ENCODE measurements around the gene CYB561A3.

Gene CYB561A3

DNA sequence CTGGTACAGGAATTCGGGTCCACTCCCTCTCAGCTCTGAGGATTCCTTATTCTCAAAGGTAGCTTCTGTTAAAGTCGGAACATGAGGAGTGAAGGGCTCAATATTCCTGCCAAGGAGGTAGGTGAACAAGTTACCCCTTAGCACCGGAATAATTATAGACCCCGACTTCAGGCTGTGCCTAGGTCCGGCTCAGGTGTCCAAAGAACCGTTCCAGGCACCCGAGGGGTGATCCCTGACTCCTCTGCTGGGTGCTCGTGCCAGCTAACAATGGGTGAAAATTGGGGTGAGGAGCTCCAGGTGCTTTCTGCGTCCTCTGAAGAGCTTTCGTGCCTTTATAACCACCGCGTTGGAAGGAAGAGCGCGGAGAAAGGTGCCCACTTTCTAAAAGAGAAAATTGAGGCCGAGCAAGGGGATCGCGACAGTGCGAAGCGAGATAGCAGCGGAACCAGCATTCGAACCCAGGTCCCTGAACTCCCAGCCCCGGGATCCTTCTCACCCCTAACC is 393 bp downstream of the CYB561A3 start:
- TF ChIP-seq YY1 (IDR thresholded peaks at IDR 0.05; ENCODE audit: low read depth) (no peak), EP300 (IDR thresholded peaks at IDR 0.05; ENCODE audit: borderline replicate concordance) (no peak), EGR1 (IDR thresholded peaks at IDR 0.05) (no peak), FOXM1 (IDR thresholded peaks at IDR 0.05; ENCODE audit: borderline replicate concordance, low read depth) (no peak), TEAD4 (IDR thresholded peaks at IDR 0.05) (no peak), TCF12 (IDR thresholded peaks at IDR 0.05; ENCODE audit: low read depth) (no peak)
- TF ChIP-seq, protein P1, sequence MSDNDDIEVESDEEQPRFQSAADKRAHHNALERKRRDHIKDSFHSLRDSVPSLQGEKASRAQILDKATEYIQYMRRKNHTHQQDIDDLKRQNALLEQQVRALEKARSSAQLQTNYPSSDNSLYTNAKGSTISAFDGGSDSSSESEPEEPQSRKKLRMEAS (IDR thresholded peaks at IDR 0.05), result no peak
- TF ChIP-seq, protein P2, sequence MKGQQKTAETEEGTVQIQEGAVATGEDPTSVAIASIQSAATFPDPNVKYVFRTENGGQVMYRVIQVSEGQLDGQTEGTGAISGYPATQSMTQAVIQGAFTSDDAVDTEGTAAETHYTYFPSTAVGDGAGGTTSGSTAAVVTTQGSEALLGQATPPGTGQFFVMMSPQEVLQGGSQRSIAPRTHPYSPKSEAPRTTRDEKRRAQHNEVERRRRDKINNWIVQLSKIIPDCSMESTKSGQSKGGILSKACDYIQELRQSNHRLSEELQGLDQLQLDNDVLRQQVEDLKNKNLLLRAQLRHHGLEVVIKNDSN (IDR thresholded peaks at IDR 0.05), result no peak

DNA sequence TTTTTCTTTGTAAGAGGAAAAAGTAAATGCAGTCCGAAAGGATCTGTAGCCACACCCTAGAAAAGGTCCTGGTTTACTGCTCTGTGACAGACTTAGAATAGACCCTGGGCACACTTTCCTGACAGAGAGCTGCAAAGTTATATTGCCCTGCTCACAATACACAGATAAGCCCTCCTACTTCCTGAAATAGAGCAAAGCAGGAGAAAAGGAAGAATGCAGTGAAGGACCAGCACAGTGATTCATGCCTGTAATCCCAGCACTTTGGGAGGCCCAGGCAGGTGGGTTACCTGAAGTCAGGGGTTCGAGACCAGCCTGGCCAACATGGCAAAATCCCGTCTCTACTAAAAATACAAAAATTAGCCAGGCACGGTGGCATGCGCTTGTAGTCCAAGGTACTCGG is 2.2 kb downstream of the CYB561A3 start:
- TF ChIP-seq TAF1 (IDR thresholded peaks at IDR 0.05; ENCODE audit: low read depth), result no peak

DNA sequence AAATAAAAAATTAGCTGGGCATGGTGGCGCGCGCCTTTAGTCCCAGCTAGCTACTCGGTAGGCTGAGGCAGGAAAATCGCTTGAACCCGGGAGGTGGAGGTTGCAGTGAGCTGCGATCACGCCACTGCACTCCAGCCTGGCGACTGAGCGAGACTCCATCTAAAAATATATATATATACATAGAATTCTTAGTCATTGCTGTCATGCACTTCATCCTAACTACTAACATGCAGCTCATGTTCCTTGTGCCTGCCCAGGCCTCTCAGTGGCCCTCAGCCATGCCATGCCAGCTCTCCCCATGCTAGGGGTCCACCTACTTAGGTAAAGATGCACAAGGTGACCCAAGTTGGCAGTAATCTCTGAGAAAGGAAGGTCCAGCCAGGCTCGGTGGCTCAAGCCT is 3.1 kb downstream of the CYB561A3 start:
- no peak for TF ChIP-seq CREB1 (IDR thresholded peaks at IDR 0.05; ENCODE audit: low read depth)
- TF ChIP-seq TEAD4 (IDR thresholded peaks at IDR 0.05), result no peak
- TF ChIP-seq, protein P1 (IDR thresholded peaks at IDR 0.05), result no peak
- TF ChIP-seq EGR1 (IDR thresholded peaks at IDR 0.05), result no peak
- TF ChIP-seq YY1 (IDR thresholded peaks at IDR 0.05; ENCODE audit: low read depth), result no peak
- TF ChIP-seq TAF1 (IDR thresholded peaks at IDR 0.05; ENCODE audit: low read depth), result no peak
- no peak for TF ChIP-seq NFIC (IDR thresholded peaks at IDR 0.05)
- no peak for TF ChIP-seq FOXM1 (IDR thresholded peaks at IDR 0.05; ENCODE audit: borderline replicate concordance, low read depth)
- TF ChIP-seq, protein P3, sequence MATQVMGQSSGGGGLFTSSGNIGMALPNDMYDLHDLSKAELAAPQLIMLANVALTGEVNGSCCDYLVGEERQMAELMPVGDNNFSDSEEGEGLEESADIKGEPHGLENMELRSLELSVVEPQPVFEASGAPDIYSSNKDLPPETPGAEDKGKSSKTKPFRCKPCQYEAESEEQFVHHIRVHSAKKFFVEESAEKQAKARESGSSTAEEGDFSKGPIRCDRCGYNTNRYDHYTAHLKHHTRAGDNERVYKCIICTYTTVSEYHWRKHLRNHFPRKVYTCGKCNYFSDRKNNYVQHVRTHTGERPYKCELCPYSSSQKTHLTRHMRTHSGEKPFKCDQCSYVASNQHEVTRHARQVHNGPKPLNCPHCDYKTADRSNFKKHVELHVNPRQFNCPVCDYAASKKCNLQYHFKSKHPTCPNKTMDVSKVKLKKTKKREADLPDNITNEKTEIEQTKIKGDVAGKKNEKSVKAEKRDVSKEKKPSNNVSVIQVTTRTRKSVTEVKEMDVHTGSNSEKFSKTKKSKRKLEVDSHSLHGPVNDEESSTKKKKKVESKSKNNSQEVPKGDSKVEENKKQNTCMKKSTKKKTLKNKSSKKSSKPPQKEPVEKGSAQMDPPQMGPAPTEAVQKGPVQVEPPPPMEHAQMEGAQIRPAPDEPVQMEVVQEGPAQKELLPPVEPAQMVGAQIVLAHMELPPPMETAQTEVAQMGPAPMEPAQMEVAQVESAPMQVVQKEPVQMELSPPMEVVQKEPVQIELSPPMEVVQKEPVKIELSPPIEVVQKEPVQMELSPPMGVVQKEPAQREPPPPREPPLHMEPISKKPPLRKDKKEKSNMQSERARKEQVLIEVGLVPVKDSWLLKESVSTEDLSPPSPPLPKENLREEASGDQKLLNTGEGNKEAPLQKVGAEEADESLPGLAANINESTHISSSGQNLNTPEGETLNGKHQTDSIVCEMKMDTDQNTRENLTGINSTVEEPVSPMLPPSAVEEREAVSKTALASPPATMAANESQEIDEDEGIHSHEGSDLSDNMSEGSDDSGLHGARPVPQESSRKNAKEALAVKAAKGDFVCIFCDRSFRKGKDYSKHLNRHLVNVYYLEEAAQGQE (IDR thresholded peaks at IDR 0.05; ENCODE audit: low read depth), result no peak
- no peak for TF ChIP-seq CEBPB (IDR thresholded peaks at IDR 0.05)
- TF ChIP-seq, protein P2 (IDR thresholded peaks at IDR 0.05), result no peak
- TF ChIP-seq EP300 (IDR thresholded peaks at IDR 0.05; ENCODE audit: borderline replicate concordance), result no peak
- no peak for TF ChIP-seq TCF12 (IDR thresholded peaks at IDR 0.05; ENCODE audit: low read depth)
- TF ChIP-seq RAD21 (IDR thresholded peaks at IDR 0.05; ENCODE audit: low read depth), result no peak

DNA sequence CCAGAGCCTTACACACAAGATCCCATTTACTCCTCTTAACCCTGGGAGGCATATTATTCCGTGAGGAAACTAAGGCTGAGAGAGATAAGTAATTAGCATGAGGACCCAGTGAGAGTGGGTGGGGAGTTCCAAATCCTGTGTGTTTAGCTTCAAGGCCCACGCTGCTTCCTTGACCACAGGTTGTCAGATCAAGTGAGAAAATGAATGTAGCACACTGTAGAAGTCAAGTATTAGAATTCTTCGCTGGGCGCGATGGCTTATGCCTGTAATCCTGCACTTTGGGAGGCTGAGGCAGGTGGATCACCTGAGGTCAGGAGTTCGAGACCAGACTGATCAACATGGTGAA is 3.8 kb downstream of the CYB561A3 start:
- TF ChIP-seq TAF1 (IDR thresholded peaks at IDR 0.05; ENCODE audit: low read depth), result no peak
- TF ChIP-seq EP300 (IDR thresholded peaks at IDR 0.05; ENCODE audit: borderline replicate concordance), result no peak
- no peak for TF ChIP-seq NFIC (IDR thresholded peaks at IDR 0.05)
- TF ChIP-seq, protein P2 (IDR thresholded peaks at IDR 0.05), result no peak
- TF ChIP-seq ZBTB7A (IDR thresholded peaks at IDR 0.05; ENCODE audit: low read depth), result no peak
- TF ChIP-seq, protein P3 (IDR thresholded peaks at IDR 0.05; ENCODE audit: low read depth), result no peak
- TF ChIP-seq CEBPB (IDR thresholded peaks at IDR 0.05), result no peak
- TF ChIP-seq, protein P1 (IDR thresholded peaks at IDR 0.05), result no peak
- TF ChIP-seq TEAD4 (IDR thresholded peaks at IDR 0.05), result no peak
- no peak for TF ChIP-seq CREB1 (IDR thresholded peaks at IDR 0.05; ENCODE audit: low read depth)
- no peak for TF ChIP-seq TCF12 (IDR thresholded peaks at IDR 0.05; ENCODE audit: low read depth)
- no peak for TF ChIP-seq YY1 (IDR thresholded peaks at IDR 0.05; ENCODE audit: low read depth)
- TF ChIP-seq FOXM1 (IDR thresholded peaks at IDR 0.05; ENCODE audit: borderline replicate concordance, low read depth), result no peak
- TF ChIP-seq EGR1 (IDR thresholded peaks at IDR 0.05), result no peak

DNA sequence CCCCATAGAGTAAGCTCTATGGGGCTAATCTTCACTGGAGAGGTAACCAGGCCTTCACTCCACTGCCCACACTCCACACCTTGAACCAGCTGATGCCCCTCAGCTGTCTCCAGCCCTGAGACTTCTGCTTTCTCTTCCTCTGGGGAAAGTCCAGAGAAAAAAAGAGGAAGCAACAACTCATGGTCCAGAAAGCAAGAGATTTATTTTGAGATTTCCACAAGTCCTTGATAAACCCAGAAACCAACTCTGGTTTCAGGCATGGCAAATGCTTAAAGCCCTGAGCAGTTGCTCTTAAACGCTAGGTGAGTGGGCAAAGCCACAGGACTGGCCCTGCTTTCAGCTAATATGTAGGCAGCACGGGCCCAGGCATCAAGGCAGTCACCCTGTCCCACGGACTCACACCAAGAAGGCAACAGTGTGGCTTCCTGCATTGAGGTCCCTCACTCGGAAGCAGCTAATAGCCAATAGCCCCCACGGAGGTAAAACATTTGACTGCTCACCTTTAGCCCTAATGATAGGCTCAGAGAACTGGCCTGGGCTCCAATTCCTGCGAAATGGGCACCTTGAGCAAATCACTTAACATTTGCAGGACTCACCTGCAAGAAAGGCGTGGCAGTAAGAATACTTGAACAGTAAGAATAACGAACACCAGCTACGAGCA is 4.3 kb downstream of the CYB561A3 start:
- no peak for TF ChIP-seq EP300 (IDR thresholded peaks at IDR 0.05; ENCODE audit: borderline replicate concordance)
- TF ChIP-seq TCF12 (IDR thresholded peaks at IDR 0.05; ENCODE audit: low read depth), result no peak
- TF ChIP-seq YY1 (IDR thresholded peaks at IDR 0.05; ENCODE audit: low read depth), result no peak
- no peak for TF ChIP-seq RAD21 (IDR thresholded peaks at IDR 0.05; ENCODE audit: low read depth)
- no peak for TF ChIP-seq TEAD4 (IDR thresholded peaks at IDR 0.05)
- TF ChIP-seq, protein P3 (IDR thresholded peaks at IDR 0.05; ENCODE audit: low read depth), result no peak
- no peak for TF ChIP-seq TAF1 (IDR thresholded peaks at IDR 0.05; ENCODE audit: low read depth)
- TF ChIP-seq CREB1 (IDR thresholded peaks at IDR 0.05; ENCODE audit: low read depth), result no peak
- TF ChIP-seq, protein P2 (IDR thresholded peaks at IDR 0.05), result no peak
- no peak for TF ChIP-seq EGR1 (IDR thresholded peaks at IDR 0.05)
- TF ChIP-seq CEBPB (IDR thresholded peaks at IDR 0.05), result no peak
- no peak for TF ChIP-seq ZBTB7A (IDR thresholded peaks at IDR 0.05; ENCODE audit: low read depth)
- no peak for TF ChIP-seq NFIC (IDR thresholded peaks at IDR 0.05)
- TF ChIP-seq, protein P1 (IDR thresholded peaks at IDR 0.05), result no peak

Measured in Ishikawa (cell line).